ENCODE data around the gene SERPIND1.
A peak's percentile ranks its signal among the peaks of the same experiment; 100 is the strongest.

SERPIND1 gene

DNA sequence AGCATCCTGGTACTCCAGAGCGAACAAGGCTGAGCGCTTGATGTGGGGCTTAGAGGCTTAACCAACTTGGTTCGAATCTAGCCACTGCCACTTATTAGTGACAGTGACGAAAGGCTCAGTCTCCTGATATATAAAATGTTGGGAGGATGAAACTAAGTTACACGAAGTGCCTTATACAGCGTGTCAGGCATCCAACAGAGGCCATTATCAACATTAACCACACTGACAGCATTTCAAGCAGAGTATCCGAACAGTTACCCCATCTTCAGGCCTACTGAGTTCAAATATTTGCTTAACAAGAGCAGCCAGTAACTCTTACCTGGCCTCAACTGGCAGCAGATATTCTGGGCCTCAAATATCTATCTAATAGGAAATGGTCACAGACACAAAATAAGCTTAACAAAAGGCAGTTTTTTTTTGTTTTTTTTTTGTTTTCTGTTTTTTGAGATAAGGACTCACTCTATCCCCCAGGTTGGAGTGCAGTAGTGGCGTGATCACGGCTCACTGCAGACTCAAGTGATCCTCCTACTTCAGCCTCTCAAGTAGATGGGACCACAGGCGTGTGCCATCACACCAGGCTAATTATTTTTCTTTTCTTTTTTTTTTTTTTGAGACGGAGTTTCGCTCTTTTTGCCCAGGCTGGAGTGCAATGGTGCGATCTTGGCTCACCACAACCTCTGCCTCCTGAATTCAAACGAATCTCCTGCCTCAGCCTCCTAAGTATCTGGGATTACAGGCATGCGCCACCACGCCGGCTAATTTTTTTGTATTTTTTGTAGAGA lies 2.9 kb downstream of the SERPIND1 start:
- no peak for DNase-seq

DNA sequence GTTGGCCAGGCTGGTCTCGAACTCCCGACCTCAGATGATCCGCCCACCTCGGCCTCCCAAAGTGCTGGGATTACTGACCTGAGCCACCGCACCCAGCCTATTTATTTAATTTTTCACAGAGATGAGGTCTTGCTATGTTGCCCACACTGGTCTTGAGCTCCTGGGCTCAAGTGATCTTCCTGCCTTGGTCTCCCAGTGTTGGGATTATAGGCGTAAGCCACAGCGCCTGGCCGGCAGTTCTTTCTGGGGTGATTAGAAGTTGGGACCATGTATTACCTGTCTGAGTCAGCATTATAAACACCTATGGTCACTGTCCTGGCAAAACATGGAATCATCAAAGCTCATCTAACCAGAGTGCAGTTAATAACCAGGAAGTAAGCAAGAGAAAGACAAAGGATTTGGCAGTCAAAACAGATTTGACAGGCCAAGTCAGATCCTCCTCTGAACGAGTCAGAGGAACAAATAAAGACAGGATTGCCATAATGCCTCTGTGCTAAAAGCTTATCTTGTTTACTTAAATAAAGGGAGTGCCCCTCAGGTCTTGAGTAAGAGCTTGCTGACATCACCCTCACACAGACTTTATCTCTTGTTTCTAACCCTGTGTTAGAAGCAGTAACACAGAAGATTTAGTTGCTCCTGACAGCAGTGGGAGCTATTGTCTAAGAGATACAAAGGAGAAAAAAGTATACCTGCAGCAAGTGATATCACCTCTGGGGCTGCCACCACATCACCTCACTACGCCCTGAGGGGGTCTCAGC lies 3.7 kb downstream of the SERPIND1 start:
- DNase-seq, result peak; percentile 84

DNA sequence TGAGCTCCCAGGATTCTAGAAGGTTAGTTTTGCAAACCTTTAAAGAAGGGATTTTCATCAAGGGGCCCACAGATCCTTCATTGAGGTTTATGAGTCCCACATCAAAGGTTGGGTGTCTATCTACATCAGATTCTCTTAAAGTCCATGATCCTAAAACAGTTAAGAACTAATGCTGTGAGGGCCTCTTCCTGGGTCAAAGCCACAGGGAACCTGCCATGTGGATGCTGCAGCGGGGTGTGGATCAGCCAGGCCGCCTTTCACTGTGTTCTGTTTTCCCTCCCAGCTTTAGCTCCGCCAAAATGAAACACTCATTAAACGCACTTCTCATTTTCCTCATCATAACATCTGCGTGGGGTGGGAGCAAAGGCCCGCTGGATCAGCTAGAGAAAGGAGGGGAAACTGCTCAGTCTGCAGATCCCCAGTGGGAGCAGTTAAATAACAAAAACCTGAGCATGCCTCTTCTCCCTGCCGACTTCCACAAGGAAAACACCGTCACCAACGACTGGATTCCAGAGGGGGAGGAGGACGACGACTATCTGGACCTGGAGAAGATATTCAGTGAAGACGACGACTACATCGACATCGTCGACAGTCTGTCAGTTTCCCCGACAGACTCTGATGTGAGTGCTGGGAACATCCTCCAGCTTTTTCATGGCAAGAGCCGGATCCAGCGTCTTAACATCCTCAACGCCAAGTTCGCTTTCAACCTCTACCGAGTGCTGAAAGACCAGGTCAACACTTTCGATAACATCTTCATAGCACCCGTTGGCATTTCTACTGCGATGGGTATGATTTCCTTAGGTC lies 5.3 kb downstream of the SERPIND1 start:
- DNase-seq, result no peak

DNA sequence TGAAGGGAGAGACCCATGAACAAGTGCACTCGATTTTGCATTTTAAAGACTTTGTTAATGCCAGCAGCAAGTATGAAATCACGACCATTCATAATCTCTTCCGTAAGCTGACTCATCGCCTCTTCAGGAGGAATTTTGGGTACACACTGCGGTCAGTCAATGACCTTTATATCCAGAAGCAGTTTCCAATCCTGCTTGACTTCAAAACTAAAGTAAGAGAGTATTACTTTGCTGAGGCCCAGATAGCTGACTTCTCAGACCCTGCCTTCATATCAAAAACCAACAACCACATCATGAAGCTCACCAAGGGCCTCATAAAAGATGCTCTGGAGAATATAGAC lies 5.9 kb downstream of the SERPIND1 start:
- DNase-seq, result no peak

DNA sequence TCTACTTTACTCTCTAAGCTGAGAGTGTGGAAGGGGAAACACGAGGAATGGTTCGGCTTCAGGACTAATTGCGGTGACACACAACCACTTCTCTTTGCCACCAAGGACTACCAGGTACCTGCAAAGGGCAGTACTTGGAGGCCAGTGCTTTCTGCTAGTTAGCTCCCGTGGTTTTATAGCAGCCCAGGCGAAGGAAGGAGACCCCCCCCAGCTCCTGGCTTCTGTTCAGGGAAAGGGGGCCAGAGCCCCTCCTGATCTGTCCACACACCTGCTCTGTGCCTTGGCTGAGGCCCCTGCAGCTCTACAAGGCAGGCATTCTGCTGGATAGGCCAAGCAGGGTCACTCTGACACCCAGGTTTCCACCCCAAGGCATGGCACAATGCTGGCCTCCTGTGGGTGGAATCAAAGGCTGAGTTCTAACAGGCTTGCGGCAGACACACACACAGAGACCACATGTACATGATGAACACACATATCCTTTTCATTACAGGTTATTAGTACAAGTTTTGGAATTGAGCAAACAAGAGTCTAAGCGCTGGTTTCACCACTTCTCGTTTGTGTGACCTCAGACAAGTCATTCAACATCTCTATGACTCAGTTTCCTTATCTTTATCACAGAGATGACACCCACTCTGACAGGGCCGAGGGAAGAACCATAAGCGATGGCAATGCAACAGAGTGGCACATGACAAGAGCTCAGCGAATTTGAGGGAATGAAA lies 7.5 kb downstream of the SERPIND1 start:
- peak; percentile 92 for DNase-seq

DNA sequence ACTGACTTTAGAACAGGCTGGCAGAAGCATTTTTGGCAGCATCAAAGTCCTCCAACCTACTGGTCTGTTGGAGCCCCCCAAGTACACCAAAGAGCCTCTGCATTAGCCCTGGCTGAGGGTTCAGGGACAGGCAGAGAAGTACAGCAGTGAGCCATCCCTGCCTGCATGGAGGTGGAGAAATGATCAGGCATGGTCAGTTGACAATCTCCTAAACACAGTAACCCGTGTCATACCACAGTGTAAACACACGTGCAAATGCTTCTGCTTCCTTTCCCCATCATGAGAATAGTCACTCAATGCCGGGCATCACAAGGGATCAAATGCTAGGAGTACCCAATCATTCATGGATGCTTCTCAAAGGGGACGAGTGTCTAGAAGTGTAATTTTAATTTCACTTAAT lies 8.2 kb downstream of the SERPIND1 start:
- no peak for DNase-seq

DNA sequence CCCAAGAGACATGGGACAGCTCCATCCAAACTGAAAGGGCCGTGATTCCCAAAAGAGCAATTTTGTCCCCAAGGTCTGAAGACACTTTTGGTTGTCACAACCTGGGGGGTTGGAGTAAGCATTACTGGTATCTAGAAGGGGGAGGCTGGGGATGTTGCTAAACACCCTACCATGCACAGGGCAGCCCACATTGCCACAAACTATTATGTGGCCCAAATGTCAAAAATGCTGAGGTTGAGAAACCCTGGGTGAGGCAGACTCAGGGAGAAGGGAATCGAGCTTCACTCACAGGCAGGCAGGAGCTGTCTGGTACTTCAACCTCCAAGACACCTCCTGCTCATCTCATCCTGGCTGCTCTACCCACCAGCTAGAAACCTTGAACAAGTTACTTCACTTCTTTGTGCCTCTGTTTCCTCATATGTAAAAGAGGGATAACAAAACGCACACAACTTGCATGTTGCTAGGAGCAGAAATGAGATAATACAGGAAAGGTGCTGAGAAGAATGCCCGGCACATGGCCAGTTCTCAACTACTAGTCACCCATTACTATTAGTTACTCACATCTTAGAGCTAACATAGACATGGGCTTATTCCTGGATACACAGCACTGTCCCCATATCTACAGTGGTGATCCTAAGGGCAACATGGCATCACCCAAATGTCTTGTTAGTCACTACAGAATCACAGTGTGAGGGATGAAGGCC lies 8.8 kb downstream of the SERPIND1 start:
- no peak for DNase-seq

DNA sequence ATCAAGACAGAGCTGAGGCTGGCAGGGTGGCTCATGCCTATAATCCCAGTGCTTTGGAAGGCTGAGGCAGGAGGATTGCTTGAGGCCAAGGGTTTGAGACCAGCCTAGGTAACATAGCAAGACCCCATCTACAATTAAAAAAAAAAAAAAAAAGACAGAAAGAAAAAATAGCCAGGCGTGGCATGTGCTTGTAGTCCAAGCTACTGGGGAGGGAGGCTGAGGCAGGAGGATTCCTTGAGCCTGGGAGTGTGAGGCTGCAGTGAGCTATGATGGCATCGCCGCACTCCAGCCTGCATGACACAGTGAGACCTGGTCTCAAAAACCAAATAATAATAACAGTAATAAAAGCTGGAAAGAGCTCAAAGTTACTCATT lies 9.4 kb downstream of the SERPIND1 start:
- no peak for DNase-seq

DNA sequence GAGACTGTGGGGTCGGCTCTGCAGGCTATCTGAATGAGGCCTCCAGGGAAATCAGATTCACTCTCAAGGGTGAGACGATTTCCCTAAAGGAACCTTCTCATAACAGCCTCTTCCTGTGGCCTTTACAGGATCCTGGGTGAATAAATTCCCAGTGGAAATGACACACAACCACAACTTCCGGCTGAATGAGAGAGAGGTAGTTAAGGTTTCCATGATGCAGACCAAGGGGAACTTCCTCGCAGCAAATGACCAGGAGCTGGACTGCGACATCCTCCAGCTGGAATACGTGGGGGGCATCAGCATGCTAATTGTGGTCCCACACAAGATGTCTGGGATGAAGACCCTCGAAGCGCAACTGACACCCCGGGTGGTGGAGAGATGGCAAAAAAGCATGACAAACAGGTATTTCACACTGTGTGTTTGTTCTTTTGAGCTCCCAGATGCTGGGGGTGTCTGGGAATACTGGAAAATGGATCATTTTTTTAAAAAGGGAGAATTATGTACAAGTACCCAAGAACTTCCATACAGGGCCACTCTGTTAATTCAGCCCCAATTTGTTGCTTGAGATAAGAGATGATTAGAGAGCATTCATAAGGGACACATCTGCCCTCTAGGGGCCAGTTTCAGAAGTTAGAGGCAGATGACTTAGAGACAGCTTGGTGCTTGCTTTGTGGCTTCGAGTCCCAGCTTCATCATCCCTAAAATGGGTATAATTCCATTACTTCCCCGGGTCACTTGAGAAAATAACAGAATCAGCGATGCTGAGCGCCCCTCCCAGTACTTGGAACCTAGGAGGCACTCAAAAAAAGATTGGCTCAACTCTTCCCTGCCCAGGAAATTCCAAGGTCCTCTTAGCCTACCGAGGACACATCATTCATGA lies 10.2 kb downstream of the SERPIND1 start:
- peak; percentile 65 for DNase-seq

DNA sequence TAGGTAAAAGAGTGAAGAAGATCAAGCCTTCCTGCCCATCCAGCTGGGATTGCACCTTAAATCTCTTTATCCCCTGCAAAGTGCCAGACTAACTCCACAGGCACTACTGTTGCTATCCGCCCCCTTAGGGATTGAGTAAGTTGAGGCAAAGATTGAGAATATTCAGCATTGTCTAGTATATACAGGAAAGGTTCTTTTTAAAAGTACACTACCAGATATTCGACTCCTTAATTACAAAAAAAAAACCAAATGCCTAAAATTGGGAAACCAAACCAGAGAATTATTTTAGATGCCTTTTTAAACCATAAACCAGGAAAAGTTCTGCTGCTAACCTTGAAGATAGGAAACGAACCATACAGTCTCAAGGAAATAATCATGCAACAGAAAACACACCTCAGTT lies 11.5 kb downstream of the SERPIND1 start:
- DNase-seq, result no peak

DNA sequence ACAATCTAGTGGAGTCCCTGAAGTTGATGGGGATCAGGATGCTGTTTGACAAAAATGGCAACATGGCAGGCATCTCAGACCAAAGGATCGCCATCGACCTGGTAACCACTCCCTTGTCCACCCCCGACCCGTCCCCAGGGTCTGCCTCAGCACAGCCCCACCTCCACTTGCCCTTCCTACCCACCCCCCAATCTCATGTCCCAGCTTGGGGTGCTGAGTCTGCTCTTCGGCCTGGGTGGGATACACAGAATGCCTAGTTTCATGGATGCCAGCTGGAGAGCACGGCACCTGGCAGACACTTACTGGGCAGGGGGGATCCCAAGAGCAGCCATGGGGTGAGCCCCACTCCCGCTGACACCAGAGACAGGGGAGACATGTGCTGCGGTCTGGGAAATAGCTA lies 12.1 kb downstream of the SERPIND1 start:
- DNase-seq, result no peak

DNA sequence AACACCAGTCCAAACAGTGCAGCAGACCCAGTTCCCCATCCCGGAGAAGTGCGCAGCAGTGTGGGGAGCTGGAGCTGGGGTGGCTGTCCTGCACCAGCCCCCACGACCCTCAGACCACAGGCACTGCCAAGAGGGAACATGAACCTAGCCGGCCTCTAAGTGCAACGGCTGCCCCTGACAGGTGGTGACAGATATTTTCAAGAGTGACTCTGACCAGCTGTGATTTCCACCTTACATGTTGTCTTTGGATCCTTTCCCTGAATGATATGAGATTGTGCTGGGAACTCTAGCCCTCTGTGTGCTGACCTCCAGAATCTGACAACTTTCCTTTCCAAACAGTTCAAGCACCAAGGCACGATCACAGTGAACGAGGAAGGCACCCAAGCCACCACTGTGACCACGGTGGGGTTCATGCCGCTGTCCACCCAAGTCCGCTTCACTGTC lies 12.6 kb downstream of the SERPIND1 start:
- no peak for DNase-seq

DNA sequence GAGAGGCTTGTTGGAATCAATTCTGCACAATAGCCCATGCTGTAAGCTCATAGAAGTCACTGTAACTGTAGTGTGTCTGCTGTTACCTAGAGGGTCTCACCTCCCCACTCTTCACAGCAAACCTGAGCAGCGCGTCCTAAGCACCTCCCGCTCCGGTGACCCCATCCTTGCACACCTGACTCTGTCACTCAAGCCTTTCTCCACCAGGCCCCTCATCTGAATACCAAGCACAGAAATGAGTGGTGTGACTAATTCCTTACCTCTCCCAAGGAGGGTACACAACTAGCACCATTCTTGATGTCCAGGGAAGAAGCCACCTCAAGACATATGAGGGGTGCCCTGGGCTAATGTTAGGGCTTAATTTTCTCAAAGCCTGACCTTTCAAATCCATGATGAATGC lies 13.3 kb downstream of the SERPIND1 start:
- no peak for DNase-seq

DNA sequence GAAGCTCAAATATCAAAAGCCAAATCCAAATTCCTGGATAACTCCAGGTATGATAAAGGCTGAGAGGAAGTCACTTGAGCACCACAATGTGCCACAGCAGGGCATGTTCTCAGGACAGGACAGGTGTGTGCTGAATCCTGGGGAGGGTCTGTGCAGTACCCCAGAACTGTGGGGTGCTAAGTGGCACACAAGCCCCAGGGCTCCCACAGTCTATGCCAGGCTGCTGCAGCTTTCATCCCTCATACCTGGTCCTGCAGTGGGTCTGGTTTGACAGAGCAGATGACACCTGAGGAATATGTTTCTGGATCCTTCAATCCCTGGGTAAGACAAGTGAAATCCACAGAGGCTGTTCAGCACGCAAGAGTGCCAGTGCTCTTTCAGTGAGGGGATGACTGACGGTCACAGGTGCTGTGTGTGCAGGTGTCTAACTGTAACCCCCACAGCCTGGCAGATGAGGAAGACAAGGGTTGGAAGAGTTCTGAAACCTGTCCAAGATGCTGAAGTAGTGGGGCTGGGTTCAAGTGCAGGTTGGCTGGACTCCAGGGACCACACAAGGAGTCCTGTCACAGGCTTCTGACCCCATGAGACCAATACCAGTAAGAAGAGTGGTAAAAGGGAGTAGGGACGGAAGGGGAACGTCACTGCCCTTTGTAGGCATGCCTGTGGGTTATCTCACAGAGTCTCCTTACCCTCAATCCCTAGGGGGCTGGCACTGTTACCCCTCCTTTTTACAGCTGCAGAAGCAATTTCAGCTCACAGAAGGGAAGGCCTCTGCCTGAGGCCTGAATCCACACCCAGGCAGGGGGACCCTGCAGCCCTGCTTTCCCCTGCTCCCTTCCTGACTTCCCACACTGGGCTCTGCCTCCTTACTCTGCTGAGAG lies 14.1 kb downstream of the SERPIND1 start:
- no peak for DNase-seq

DNA sequence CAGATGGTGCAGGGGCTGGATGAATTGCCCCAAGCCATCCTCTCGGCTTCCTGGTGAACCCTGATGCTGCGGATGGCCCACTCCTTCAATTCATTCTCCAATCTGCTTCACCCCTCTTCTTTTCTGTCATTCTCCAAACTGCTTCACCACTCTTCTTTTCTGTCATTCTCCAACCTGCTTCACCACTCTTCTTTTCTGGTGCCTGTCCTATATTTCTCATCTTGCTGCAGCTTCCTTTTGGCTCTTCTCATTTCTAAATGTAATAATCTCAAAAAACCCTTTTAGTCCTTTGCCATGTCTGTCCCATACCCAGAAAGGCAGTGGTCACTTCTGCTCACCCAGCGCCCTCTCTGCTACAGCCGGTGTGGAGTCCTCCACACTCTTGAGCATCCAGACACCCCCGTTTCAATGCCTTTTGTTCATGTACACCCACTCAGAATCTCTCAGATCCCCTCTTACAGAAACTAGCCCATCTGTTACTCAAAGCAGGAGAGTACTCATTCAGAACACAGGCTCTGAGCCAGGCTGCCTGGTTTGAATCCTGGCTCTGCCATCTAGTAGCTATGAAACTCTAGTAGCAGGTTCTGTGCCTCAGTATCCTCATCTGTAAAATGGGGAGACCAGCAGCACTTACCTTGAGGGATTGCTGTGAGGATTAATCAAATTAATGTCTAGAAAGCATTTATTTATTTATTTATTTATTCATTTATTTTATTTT lies 14.9 kb downstream of the SERPIND1 start:
- DNase-seq, result no peak

DNA sequence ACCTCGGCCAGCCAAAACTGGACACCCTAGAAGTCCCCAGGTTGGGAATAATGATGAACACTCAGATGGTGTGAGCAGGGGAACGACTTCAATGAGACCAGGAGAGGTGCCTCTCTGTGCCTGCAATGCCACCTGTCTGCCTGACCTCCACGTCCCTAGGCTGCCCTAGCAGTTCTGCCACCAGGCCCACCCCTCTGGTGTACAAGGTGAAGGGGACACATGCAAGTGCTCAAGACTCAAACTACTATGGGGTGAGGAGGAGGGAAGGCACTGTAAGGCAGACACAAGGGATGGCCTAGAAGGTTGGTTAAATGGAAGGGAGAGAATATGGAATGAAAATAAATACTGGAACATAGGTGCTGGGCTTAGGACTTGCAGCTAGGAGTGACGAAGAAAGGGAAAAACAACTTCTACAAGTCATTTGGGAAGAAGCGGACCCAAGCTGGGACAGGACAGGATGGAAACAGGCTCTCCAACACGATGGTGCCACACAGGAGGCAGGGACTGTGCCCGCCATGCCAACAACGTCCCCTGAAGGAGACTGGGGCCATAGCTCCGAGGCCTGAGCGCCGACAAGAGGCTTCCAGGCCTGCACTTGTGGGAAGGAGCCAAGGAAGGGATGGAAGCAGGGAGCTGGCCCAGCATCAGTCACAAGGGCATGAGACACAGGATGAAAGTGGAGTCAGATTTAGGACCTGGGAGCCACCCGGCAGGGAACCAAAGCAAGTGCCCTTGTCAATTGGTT lies 18.5 kb downstream of the SERPIND1 start:
- no peak for DNase-seq

DNA sequence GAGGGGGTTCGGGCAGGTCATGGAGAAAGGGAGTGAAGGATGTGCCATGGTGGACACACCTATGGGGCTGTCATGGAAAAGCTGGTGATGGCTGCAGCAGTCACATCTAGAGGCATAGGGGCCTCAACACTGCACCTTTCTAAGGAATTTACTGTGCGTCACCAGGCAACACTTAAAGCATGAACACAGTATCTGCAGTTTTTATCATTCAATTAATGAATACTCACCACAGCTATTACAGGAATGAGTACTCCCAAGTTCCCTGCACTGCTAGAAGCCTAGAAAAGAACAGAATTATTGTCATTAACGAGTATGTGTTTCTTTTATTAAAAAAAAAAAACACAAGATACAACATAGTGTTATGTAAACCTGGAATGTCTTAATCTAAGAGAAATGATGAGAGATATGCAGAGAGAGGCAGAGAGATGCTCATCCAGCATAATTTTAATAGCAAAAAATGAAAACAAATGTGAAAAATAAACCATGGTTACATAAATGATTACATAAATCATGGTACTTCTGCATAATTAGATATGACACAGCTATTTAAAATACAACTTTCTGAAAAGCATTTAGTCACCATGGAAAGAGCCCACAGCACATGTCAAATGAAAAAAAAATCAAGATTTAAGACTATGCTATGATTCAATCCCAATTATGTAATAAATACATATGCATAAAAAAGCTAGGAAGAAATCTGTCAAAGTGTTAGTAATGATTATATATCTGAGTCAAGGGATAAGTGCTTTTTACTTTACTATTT lies 19.2 kb downstream of the SERPIND1 start:
- peak; percentile 29 for DNase-seq
